CD4-positive, alpha-beta memory T cell (primary cell): ENCODE data around the gene TMEM175. TPM values are rescaled to one million over a fixed set of nuclear protein-coding genes. Genes with fewer than 3 reads are reported as not detected.

Experiments used
- CTCF ChIA-PET: fragments of 350-600 bp; sonication (Branson Sonifier 250); formaldehyde crosslinking; loops from one replicate; lab custom pipeline; 2021; ENCODE audit warnings: inconsistent platforms; ENCODE audit not compliant: partially characterized antibody; lab: Charles Lee
- POLR2A ChIA-PET: fragments of 350-600 bp; sonication (Branson Sonifier 250); formaldehyde crosslinking; loops from one replicate; lab custom pipeline; 2021; ENCODE audit not compliant: partially characterized antibody; lab: Charles Lee
- DNase-seq, 5 donors: peaks; one replicate each; pipeline versions ENCODE4 v3.0.0 to v3.0.0-alpha.2; 2020 to 2022; ENCODE audit warnings: mixed read lengths in 1 of 5
- H3K27ac ChIP-seq: one replicate; pipeline ENCODE4 v1.7.0; 2013; ENCODE audit warnings: low read depth, low read length
- H3K27me3 ChIP-seq: 2 replicates; pipeline ENCODE4 v1.7.0; 2013; ENCODE audit warnings: mild to moderate bottlenecking, low read length, moderate library complexity; ENCODE audit not compliant: insufficient read depth
- H3K36me3 ChIP-seq: 2 replicates; pipeline ENCODE4 v1.7.0; 2013; ENCODE audit warnings: mild to moderate bottlenecking, low read length, moderate library complexity; ENCODE audit not compliant: insufficient read depth
- H3K4me1 ChIP-seq: 2 replicates; pipeline ENCODE4 v1.7.0; 2013; ENCODE audit warnings: mild to moderate bottlenecking, low read length, moderate library complexity; ENCODE audit not compliant: insufficient read depth
- H3K4me3 ChIP-seq, 2 donors: one replicate each; pipeline ENCODE4 v1.7.0; 2013; ENCODE audit warnings: low read length in 2 of 2, mild to moderate bottlenecking in 1 of 2
- H3K9me3 ChIP-seq, 2 donors: one replicate each; pipeline ENCODE4 v1.7.0; 2013; ENCODE audit warnings: low read length in 2 of 2, control low read depth in 1 of 2; ENCODE audit not compliant: control insufficient read depth in 1 of 2
- H3K27ac Mint-ChIP-seq, 7 donors: one replicate each; pipeline ENCODE4 v1.8.0; 2020 to 2021; ENCODE audit warnings: mixed read lengths in 7 of 7, mild to moderate bottlenecking in 6 of 7, inconsistent platforms in 3 of 7, moderate library complexity in 3 of 7
- H3K27me3 Mint-ChIP-seq, 2 donors: one replicate each; pipeline ENCODE4 v1.8.0; 2020 to 2021; ENCODE audit warnings: mixed read lengths in 2 of 2
- H3K36me3 Mint-ChIP-seq, 2 donors: one replicate each; pipeline ENCODE4 v1.8.0; 2020 to 2021; ENCODE audit warnings: mixed read lengths in 2 of 2, inconsistent platforms in 1 of 2, mild to moderate bottlenecking in 1 of 2
- H3K4me1 Mint-ChIP-seq, 4 donors: one replicate each; pipeline ENCODE4 v1.8.0; 2020 to 2021; ENCODE audit warnings: mixed read lengths in 4 of 4, mild to moderate bottlenecking in 1 of 4
- H3K4me3 Mint-ChIP-seq, 8 donors: one replicate each; pipeline ENCODE4 v1.8.0; 2020 to 2021; ENCODE audit warnings: mixed read lengths in 8 of 8, mild to moderate bottlenecking in 7 of 8, moderate library complexity in 6 of 8, inconsistent platforms in 3 of 8
- H3K9me3 Mint-ChIP-seq, 8 donors: one replicate each; pipeline ENCODE4 v1.8.0; 2020 to 2021; ENCODE audit warnings: mixed read lengths in 8 of 8, mild to moderate bottlenecking in 5 of 8, inconsistent platforms in 3 of 8, moderate library complexity in 1 of 8
- intact Hi-C: fragments of 100-400 bp; cut with micrococcal nuclease; formaldehyde crosslinking; loops from one replicate; pipeline ENCODE4 v1.15.1; 2023
- polyA plus RNA-seq, 2 donors: library from polyadenylated mRNA; unstranded; fragments of 300-500 nt; fragmentation: Illumina TruSeq; gene quantifications; one replicate each; pipeline ENCODE4 v1.2.3, GENCODE V29; 2021
- total RNA-seq, 2 experiments: library from RNA; stranded (reverse); gene quantifications; one replicate each; pipeline ENCODE4 v1.2.3, GENCODE V29; 2021

The TMEM175 gene
- total and polyA plus RNA-seq, 4 experiments from 2014 or later, result 11.5 to 52.3 (median 31.3) TPM

GRCh38 chr4:986879-987623 is 54.8 kb downstream of the TMEM175 start, which contains the start of gene IDUA:
TSS of gene IDUA (plus strand) at chr4:987044. CDS start at chr4:987085, 41 bp downstream.
- intact Hi-C loops, result loop anchor here (1.0 to 2.0 kb wide), 4 partner anchors 14 to 244 kb away; partner anchors contain the start of genes DGKQ, FGFRL1, GAK and TMEM175
- peak within 1 kb of the TSS; percentile 60 for H3K27ac ChIP-seq
- Mint-ChIP-seq H3K4me3 (peak within 1 kb of the TSS; percentile 88 to 95 (median 90)), H3K27ac (peak within 1 kb of the TSS; percentile 40 to 92 (median 83)), H3K9me3 (no peaks in the 10 kb centered on the region), H3K27me3 (no peaks in the 10 kb centered on the region), H3K4me1 (peaks cover 8 to 35% (median 15%) of the 10 kb centered on the region in 4 donors), H3K36me3 (peaks cover 0 to 2% of the 10 kb centered on the region in 2 donors)
- no peaks in the 10 kb centered on the region for H3K36me3 ChIP-seq
- POLR2A ChIA-PET, result interaction anchor here (0.6 to 2.7 kb wide), 11 partner anchors 14 to 262 kb away, joined by 3 to 19 read pairs (median 4); partner anchors contain the start of genes CTBP1, DGKQ, GAK and TMEM175
- CTCF ChIA-PET, result interaction anchor here (1.1 to 2.4 kb wide), 3 partner anchors 13 to 245 kb away, joined by 3 to 29 read pairs (median 4); partner anchors contain the start of genes GAK and TMEM175
- H3K27me3 ChIP-seq, result no peaks in the 10 kb centered on the region
- peaks cover 34% of the 10 kb centered on the region for H3K4me1 ChIP-seq
- peak within 1 kb of the TSS; percentile 76 to 83 for H3K4me3 ChIP-seq
- peak; percentile 79 to 84 (median 82) for DNase-seq
- no peaks in the 10 kb centered on the region for H3K9me3 ChIP-seq

- Mint-ChIP-seq H3K4me1 (peaks cover 7 to 35% (median 15%) of the 10 kb centered on the region in 4 donors), H3K9me3 (no peaks in the 10 kb centered on the region), H3K36me3 (peaks cover 0 to 2% of the 10 kb centered on the region in 2 donors), H3K4me3 (peak overlapping the region; percentile 69 to 87 (median 80)), H3K27me3 (no peaks in the 10 kb centered on the region), H3K27ac (peak overlapping the region in 5 of 7 donors; percentile 37 to 87 (median 57))
- peak overlapping the region; percentile 60 for H3K27ac ChIP-seq
- no peaks in the 10 kb centered on the region for H3K9me3 ChIP-seq
- no peak for DNase-seq
- H3K4me3 ChIP-seq, result peak overlapping the region in 1 of 2 donors; percentile 83
- ChIA-PET CTCF (interaction anchor here (1.1 to 2.4 kb wide), 3 partner anchors 13 to 246 kb away, joined by 3 to 29 read pairs (median 4); partner anchors contain the start of genes GAK and TMEM175), POLR2A (interaction anchor here (0.7 to 2.7 kb wide), 10 partner anchors 15 to 261 kb away, joined by 3 to 19 read pairs (median 4); partner anchors contain the start of genes CTBP1, DGKQ, GAK and TMEM175)
- no peaks in the 10 kb centered on the region for H3K36me3 ChIP-seq
- H3K27me3 ChIP-seq, result no peaks in the 10 kb centered on the region
- intact Hi-C loops, result loop anchor here (1.0 to 2.0 kb wide), 3 partner anchors 23 to 245 kb away; partner anchors contain the start of genes FGFRL1, GAK and TMEM175
- H3K4me1 ChIP-seq, result peaks cover 34% of the 10 kb centered on the region
Measured at GRCh38 chr4:987624-988513, 55.6 kb downstream of the TMEM175 start.

GRCh38 chr4:988726-989721 is 56.8 kb downstream of the TMEM175 start:
- intact Hi-C loops, result no loop called here
- Histone ChIP-seq H3K36me3 (no peaks in the 10 kb centered on the region), H3K4me3 (no peak overlapping the region), H3K27me3 (no peaks in the 10 kb centered on the region), H3K4me1 (peaks cover 34% of the 10 kb centered on the region), H3K9me3 (no peaks in the 10 kb centered on the region), H3K27ac (no peak overlapping the region)
- CTCF ChIA-PET, result no interaction called here
- Mint-ChIP-seq H3K9me3 (no peaks in the 10 kb centered on the region), H3K4me1 (peaks cover 7 to 35% (median 15%) of the 10 kb centered on the region in 4 donors), H3K36me3 (peaks cover 0 to 2% of the 10 kb centered on the region in 2 donors), H3K27ac (no peak overlapping the region), H3K27me3 (no peaks in the 10 kb centered on the region), H3K4me3 (no peak overlapping the region)
- POLR2A ChIA-PET, result interaction anchor here (2.4 kb wide), 1 partner anchor 57 kb away, joined by 9 read pairs; the partner anchor contains the start of genes GAK and TMEM175
- DNase-seq, result no peak

- no peaks in the 10 kb centered on the region for H3K36me3 ChIP-seq
- no peaks in the 10 kb centered on the region for H3K9me3 Mint-ChIP-seq
- H3K4me3 ChIP-seq, result no peak overlapping the region
- H3K27ac ChIP-seq, result no peak overlapping the region
- intact Hi-C loops, result no loop called here
- peaks cover 29% of the 10 kb centered on the region for H3K4me1 ChIP-seq
- H3K9me3 ChIP-seq, result no peaks in the 10 kb centered on the region
- H3K4me3 Mint-ChIP-seq, result no peak overlapping the region
- no peak overlapping the region for H3K27ac Mint-ChIP-seq
- peaks cover 0 to 2% of the 10 kb centered on the region in 2 donors for H3K36me3 Mint-ChIP-seq
- POLR2A ChIA-PET, result no interaction called here
- CTCF ChIA-PET, result no interaction called here
- DNase-seq, result no peak
- H3K27me3 ChIP-seq, result no peaks in the 10 kb centered on the region
- no peaks in the 10 kb centered on the region for H3K27me3 Mint-ChIP-seq
- H3K4me1 Mint-ChIP-seq, result peaks cover 5 to 28% (median 13%) of the 10 kb centered on the region in 4 donors
Measured at GRCh38 chr4:989722-990471, 57.6 kb downstream of the TMEM175 start.

- Mint-ChIP-seq H3K27me3 (no peaks in the 10 kb centered on the region), H3K4me3 (no peak overlapping the region), H3K9me3 (no peaks in the 10 kb centered on the region), H3K27ac (no peak overlapping the region), H3K36me3 (peaks cover 0 to 2% of the 10 kb centered on the region in 2 donors), H3K4me1 (peaks cover 0 to 18% (median 7%) of the 10 kb centered on the region in 4 donors)
- no peak overlapping the region for H3K27ac ChIP-seq
- no peak for DNase-seq
- H3K36me3 ChIP-seq, result no peaks in the 10 kb centered on the region
- ChIA-PET CTCF (no interaction called here), POLR2A (no interaction called here)
- H3K4me1 ChIP-seq, result peaks cover 19% of the 10 kb centered on the region
- no peaks in the 10 kb centered on the region for H3K27me3 ChIP-seq
- H3K9me3 ChIP-seq, result no peaks in the 10 kb centered on the region
- intact Hi-C loops, result no loop called here
- H3K4me3 ChIP-seq, result no peak overlapping the region
Measured at GRCh38 chr4:990746-991367, 58.6 kb downstream of the TMEM175 start.
